ENCODE data around the gene ST8SIA5.

Gene ST8SIA5

GRCh38 chr18:46731316-46731715 is 25.5 kb downstream of the ST8SIA5 start:
- CTCF ChIA-PET = no interaction called here
- H3K4me3 Mint-ChIP-seq = no peak overlapping the region
- H3K27ac Mint-ChIP-seq = no peak overlapping the region
- peaks cover 13% of the 10 kb centered on the region for H3K27me3 Mint-ChIP-seq
- DNase-seq = no peak
- no peaks in the 10 kb centered on the region for H3K4me1 Mint-ChIP-seq
- peaks cover 10% of the 10 kb centered on the region for H3K9me3 Mint-ChIP-seq
- H3K36me3 Mint-ChIP-seq = no peaks in the 10 kb centered on the region

GRCh38 chr18:46728219-46728930 is 28.5 kb downstream of the ST8SIA5 start:
- Mint-ChIP-seq H3K36me3 (no peaks in the 10 kb centered on the region), H3K27me3 (peaks cover 10% of the 10 kb centered on the region), H3K4me3 (no peak overlapping the region), H3K9me3 (peaks cover 10% of the 10 kb centered on the region), H3K4me1 (no peaks in the 10 kb centered on the region), H3K27ac (no peak overlapping the region)
- CTCF ChIA-PET = interaction anchor here (0.7 kb wide), 1 partner anchor 8 kb away, joined by 3 read pairs; no protein-coding TSS in a partner anchor
- no peak for DNase-seq

- Mint-ChIP-seq H3K36me3 (no peaks in the 10 kb centered on the region), H3K27me3 (peaks cover 10% of the 10 kb centered on the region)
- CTCF ChIA-PET = no interaction called here
Measured at GRCh38 chr18:46727177-46727576, 29.7 kb downstream of the ST8SIA5 start.

GRCh38 chr18:46725310-46725709 is 31.5 kb downstream of the ST8SIA5 start:
- Mint-ChIP-seq H3K9me3 (peaks cover 10% of the 10 kb centered on the region), H3K4me3 (no peak overlapping the region), H3K4me1 (no peaks in the 10 kb centered on the region), H3K27ac (no peak overlapping the region), H3K27me3 (peaks cover 6% of the 10 kb centered on the region), H3K36me3 (no peaks in the 10 kb centered on the region)
- CTCF ChIA-PET = no interaction called here
- DNase-seq = no peak

More at GRCh38 chr18:46727177-46727576, 29.7 kb downstream of the ST8SIA5 start:
- H3K4me3 Mint-ChIP-seq = no peak overlapping the region
- no peak for DNase-seq
- H3K27ac Mint-ChIP-seq = no peak overlapping the region
- H3K9me3 Mint-ChIP-seq = peaks cover 10% of the 10 kb centered on the region
- no peaks in the 10 kb centered on the region for H3K4me1 Mint-ChIP-seq

GRCh38 chr18:46723856-46724415 is 32.9 kb downstream of the ST8SIA5 start:
- H3K4me1 Mint-ChIP-seq = no peaks in the 10 kb centered on the region
- peaks cover 1% of the 10 kb centered on the region for H3K9me3 Mint-ChIP-seq
- CTCF ChIA-PET = no interaction called here
- no peaks in the 10 kb centered on the region for H3K36me3 Mint-ChIP-seq
- peaks cover 12% of the 10 kb centered on the region for H3K27me3 Mint-ChIP-seq
- H3K4me3 Mint-ChIP-seq = no peak overlapping the region
- no peak for DNase-seq
- no peak overlapping the region for H3K27ac Mint-ChIP-seq

GRCh38 chr18:46722051-46722450 is 34.8 kb downstream of the ST8SIA5 start:
- no peak for DNase-seq
- Mint-ChIP-seq H3K4me3 (no peak overlapping the region), H3K27ac (no peak overlapping the region), H3K9me3 (no peaks in the 10 kb centered on the region), H3K27me3 (peaks cover 8% of the 10 kb centered on the region), H3K4me1 (no peaks in the 10 kb centered on the region), H3K36me3 (no peaks in the 10 kb centered on the region)
- CTCF ChIA-PET = no interaction called here

- Mint-ChIP-seq H3K9me3 (no peaks in the 10 kb centered on the region), H3K4me3 (no peak overlapping the region), H3K36me3 (no peaks in the 10 kb centered on the region), H3K27me3 (peaks cover 8% of the 10 kb centered on the region), H3K4me1 (no peaks in the 10 kb centered on the region), H3K27ac (no peak overlapping the region)
- CTCF ChIA-PET = no interaction called here
- no peak for DNase-seq
Measured at GRCh38 chr18:46721331-46721730, 35.5 kb downstream of the ST8SIA5 start.

- Mint-ChIP-seq H3K4me1 (no peaks in the 10 kb centered on the region), H3K27me3 (peaks cover 8% of the 10 kb centered on the region), H3K36me3 (no peaks in the 10 kb centered on the region), H3K9me3 (no peaks in the 10 kb centered on the region), H3K4me3 (no peak overlapping the region), H3K27ac (no peak overlapping the region)
- no peak for DNase-seq
- CTCF ChIA-PET = no interaction called here
Measured at GRCh38 chr18:46720521-46720920, 36.3 kb downstream of the ST8SIA5 start.

- Mint-ChIP-seq H3K36me3 (no peaks in the 10 kb centered on the region), H3K4me3 (no peak overlapping the region), H3K4me1 (no peaks in the 10 kb centered on the region), H3K9me3 (no peaks in the 10 kb centered on the region), H3K27ac (no peak overlapping the region), H3K27me3 (peaks cover 9% of the 10 kb centered on the region)
- CTCF ChIA-PET = no interaction called here
- no peak for DNase-seq
Measured at GRCh38 chr18:46720092-46720491, 36.8 kb downstream of the ST8SIA5 start.

GRCh38 chr18:46719388-46719787 is 37.5 kb downstream of the ST8SIA5 start:
- H3K36me3 Mint-ChIP-seq = no peaks in the 10 kb centered on the region
- no peaks in the 10 kb centered on the region for H3K9me3 Mint-ChIP-seq
- DNase-seq = no peak
- H3K4me3 Mint-ChIP-seq = no peak overlapping the region
- CTCF ChIA-PET = no interaction called here
- peaks cover 12% of the 10 kb centered on the region for H3K27me3 Mint-ChIP-seq
- no peak overlapping the region for H3K27ac Mint-ChIP-seq
- no peaks in the 10 kb centered on the region for H3K4me1 Mint-ChIP-seq

- Mint-ChIP-seq H3K4me3 (no peak overlapping the region), H3K27ac (no peak overlapping the region), H3K36me3 (no peaks in the 10 kb centered on the region), H3K4me1 (no peaks in the 10 kb centered on the region), H3K27me3 (peaks cover 12% of the 10 kb centered on the region), H3K9me3 (no peaks in the 10 kb centered on the region)
- CTCF ChIA-PET = no interaction called here
- no peak for DNase-seq
Measured at GRCh38 chr18:46718501-46719341, 38.1 kb downstream of the ST8SIA5 start.

- H3K27me3 Mint-ChIP-seq = peaks cover 12% of the 10 kb centered on the region
- CTCF ChIA-PET = no interaction called here
- H3K36me3 Mint-ChIP-seq = no peaks in the 10 kb centered on the region
- H3K9me3 Mint-ChIP-seq = no peaks in the 10 kb centered on the region
- no peak overlapping the region for H3K27ac Mint-ChIP-seq
- no peaks in the 10 kb centered on the region for H3K4me1 Mint-ChIP-seq
- DNase-seq = no peak
- no peak overlapping the region for H3K4me3 Mint-ChIP-seq
Measured at GRCh38 chr18:46716827-46717226, 40.0 kb downstream of the ST8SIA5 start.

GRCh38 chr18:46716336-46716735 is 40.5 kb downstream of the ST8SIA5 start:
- no peak overlapping the region for H3K27ac Mint-ChIP-seq

GRCh38 chr18:46715062-46715461 is 41.8 kb downstream of the ST8SIA5 start:
- no peak overlapping the region for H3K4me3 Mint-ChIP-seq
- no peak for DNase-seq
- peaks cover 12% of the 10 kb centered on the region for H3K27me3 Mint-ChIP-seq
- no peaks in the 10 kb centered on the region for H3K4me1 Mint-ChIP-seq
- CTCF ChIA-PET = no interaction called here
- H3K27ac Mint-ChIP-seq = no peak overlapping the region
- H3K36me3 Mint-ChIP-seq = no peaks in the 10 kb centered on the region
- H3K9me3 Mint-ChIP-seq = no peaks in the 10 kb centered on the region

More at GRCh38 chr18:46716336-46716735, 40.5 kb downstream of the ST8SIA5 start:
- Mint-ChIP-seq H3K4me1 (no peaks in the 10 kb centered on the region), H3K27me3 (peaks cover 12% of the 10 kb centered on the region), H3K9me3 (no peaks in the 10 kb centered on the region), H3K4me3 (no peak overlapping the region), H3K36me3 (no peaks in the 10 kb centered on the region)
- DNase-seq = no peak
- CTCF ChIA-PET = no interaction called here

- peaks cover 5% of the 10 kb centered on the region for H3K27me3 Mint-ChIP-seq
- H3K4me3 Mint-ChIP-seq = no peak overlapping the region
- no peaks in the 10 kb centered on the region for H3K9me3 Mint-ChIP-seq
- no peaks in the 10 kb centered on the region for H3K36me3 Mint-ChIP-seq
- no peak for DNase-seq
- no peaks in the 10 kb centered on the region for H3K4me1 Mint-ChIP-seq
- CTCF ChIA-PET = no interaction called here
- H3K27ac Mint-ChIP-seq = no peak overlapping the region
Measured at GRCh38 chr18:46712406-46712805, 44.4 kb downstream of the ST8SIA5 start.

Data from activated naive CD4-positive, alpha-beta T cell treated with anti-CD3 and anti-CD28 coated beads, Interleukin-2, amount 10 ng/mL, durations not matched to agents 7 days and 5 days (primary cell).